Activated CD4-positive, alpha-beta memory T cell treated with anti-CD3 and anti-CD28 coated beads, Interleukin-2, amount 10 ng/mL, durations not matched to agents 7 days and 5 days (primary cell): Measurements from ENCODE around the gene NDUFB4. TPM values are rescaled to one million over a fixed set of nuclear protein-coding genes. Genes with fewer than 3 reads are reported as not detected.
A peak's percentile ranks its signal among the peaks of the same experiment; 100 is the strongest.

Experiments
- CTCF ChIA-PET: fragments of 350-600 bp; sonication (Branson Sonifier 250); formaldehyde crosslinking; loops from one replicate; lab custom pipeline; 2021; ENCODE audit warnings: antibody characterized with exemption, inconsistent platforms; lab: Charles Lee
- POLR2A ChIA-PET: fragments of 350-600 bp; sonication (Branson Sonifier 250); formaldehyde crosslinking; loops from one replicate; lab custom pipeline; 2021; ENCODE audit warnings: antibody characterized with exemption; lab: Charles Lee
- DNase-seq: peaks from one replicate; pipeline ENCODE4 v3.0.0-alpha.2; 2020
- H3K27ac Mint-ChIP-seq: one replicate; pipeline ENCODE4 v1.8.0; 2021; ENCODE audit warnings: mild to moderate bottlenecking, mixed read lengths
- H3K27me3 Mint-ChIP-seq: one replicate; pipeline ENCODE4 v1.8.0; 2021; ENCODE audit warnings: mixed read lengths
- H3K36me3 Mint-ChIP-seq: one replicate; pipeline ENCODE4 v1.8.0; 2021; ENCODE audit warnings: low read depth, mixed read lengths
- H3K4me1 Mint-ChIP-seq: one replicate; pipeline ENCODE4 v1.8.0; 2021; ENCODE audit warnings: mixed read lengths
- H3K4me3 Mint-ChIP-seq: one replicate; pipeline ENCODE4 v1.8.0; 2021; ENCODE audit warnings: mild to moderate bottlenecking, mixed read lengths
- H3K9me3 Mint-ChIP-seq: one replicate; pipeline ENCODE4 v1.8.0; 2021; ENCODE audit warnings: mixed read lengths
- total RNA-seq, 2 experiments: library from RNA; stranded (reverse); gene quantifications; one replicate each; pipeline ENCODE4 v1.2.3, GENCODE V29; 2021

NDUFB4 gene
- total RNA-seq, 2 experiments from 2014 or later, result 135 to 142 TPM

DNA sequence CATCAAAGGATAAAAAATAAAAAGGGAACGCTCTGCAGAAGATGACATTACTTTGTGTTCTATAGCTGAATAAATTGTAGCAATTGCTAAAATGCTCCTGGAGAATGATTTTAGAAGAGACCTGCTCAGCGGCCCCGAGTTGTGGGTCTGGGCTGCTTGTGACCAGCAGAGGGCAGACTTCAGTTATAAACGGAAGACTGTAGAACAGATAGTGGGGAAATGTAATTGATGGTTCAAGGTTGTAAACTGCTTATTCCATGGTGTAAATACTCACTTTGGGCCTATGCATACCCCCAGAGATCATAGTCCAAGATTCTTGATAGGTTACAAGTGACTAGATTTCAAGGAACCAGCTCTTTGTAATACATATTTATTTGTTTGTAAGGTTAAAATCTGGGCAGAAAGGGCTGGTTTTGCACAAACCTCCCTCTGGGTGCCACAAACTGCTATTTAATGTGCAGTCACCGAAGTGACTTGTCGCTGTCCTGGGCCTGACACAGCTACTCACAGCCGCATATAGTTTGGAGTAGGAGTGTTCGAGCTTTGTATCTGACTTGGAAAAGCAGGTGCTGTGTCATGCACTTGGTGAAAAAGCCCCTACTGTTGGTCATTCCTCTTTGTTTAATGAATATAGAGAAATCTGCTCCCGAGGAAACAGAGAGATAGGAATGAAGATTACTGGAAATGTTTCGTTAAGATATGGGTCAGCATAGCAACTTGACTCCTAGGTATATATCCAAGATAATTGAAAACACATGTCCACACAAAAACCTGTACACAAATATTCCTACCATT is 34.7 kb upstream of the NDUFB4 start:
- peak; percentile 72 for DNase-seq
- Mint-ChIP-seq H3K36me3 (no peaks in the 10 kb centered on the region), H3K4me3 (no peak overlapping the region), H3K27ac (no peak overlapping the region), H3K4me1 (peaks cover 13% of the 10 kb centered on the region), H3K9me3 (no peaks in the 10 kb centered on the region), H3K27me3 (peaks cover 6% of the 10 kb centered on the region)
- ChIA-PET CTCF (interaction anchor here (0.6 to 3.5 kb wide), 16 partner anchors 33 to 252 kb away, joined by 3 to 32 read pairs (median 4); partner anchors contain the start of genes GTF2E1, NDUFB4 and RABL3), POLR2A (no interaction called here)

DNA sequence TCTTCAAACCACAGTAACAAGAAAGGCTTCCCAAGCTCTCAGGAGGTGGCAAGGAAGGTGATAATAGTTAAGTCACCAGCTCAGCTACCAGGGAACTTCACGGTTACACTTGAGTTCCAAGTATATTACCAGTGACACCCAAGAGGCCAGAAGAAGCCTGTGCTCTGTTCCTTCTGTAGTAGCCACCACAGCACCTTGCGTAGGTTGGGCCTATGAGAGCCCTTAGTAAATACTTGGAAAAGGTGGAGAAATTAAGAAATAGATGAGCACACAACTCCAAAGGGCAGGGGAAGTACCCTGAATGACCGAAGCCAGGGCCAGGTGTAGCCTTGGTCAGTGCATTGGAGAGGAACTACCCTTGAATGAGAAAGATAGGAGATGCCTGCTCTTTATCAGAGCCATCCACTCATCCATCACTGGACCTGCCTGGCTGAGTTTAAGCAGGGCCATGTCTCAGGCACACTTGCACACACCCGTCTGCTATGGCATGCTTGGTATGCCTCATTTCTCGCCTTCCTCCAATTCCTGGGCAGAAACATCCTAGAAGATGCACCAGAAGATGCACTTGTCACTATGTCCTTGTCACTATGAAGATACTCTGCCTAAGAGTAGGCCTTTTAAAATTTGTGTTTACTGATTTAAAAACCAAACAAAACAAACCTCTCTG is 32.6 kb upstream of the NDUFB4 start:
- no peak for DNase-seq
- POLR2A ChIA-PET, result no interaction called here
- Mint-ChIP-seq H3K4me1 (peaks cover 8% of the 10 kb centered on the region), H3K27ac (no peak overlapping the region), H3K27me3 (peaks cover 6% of the 10 kb centered on the region), H3K4me3 (no peak overlapping the region), H3K36me3 (no peaks in the 10 kb centered on the region), H3K9me3 (no peaks in the 10 kb centered on the region)
- CTCF ChIA-PET, result interaction anchor here (1.0 to 3.5 kb wide), 2 partner anchors 32 to 231 kb away, joined by 3 to 32 read pairs; no protein-coding TSS in a partner anchor

- ChIA-PET CTCF (interaction anchor here (1.4 to 3.0 kb wide), 4 partner anchors 8 to 228 kb away, joined by 4 to 36 read pairs (median 12); partner anchors contain the start of gene NDUFB4), POLR2A (no interaction called here)
- Mint-ChIP-seq H3K27ac (no peak overlapping the region), H3K4me1 (no peaks in the 10 kb centered on the region), H3K4me3 (no peak overlapping the region), H3K27me3 (peaks cover 8% of the 10 kb centered on the region), H3K9me3 (no peaks in the 10 kb centered on the region), H3K36me3 (no peaks in the 10 kb centered on the region)
- DNase-seq, result no peak
These were observed 29.7 kb upstream of the NDUFB4 start for GRCh38 chr3:120566243-120566975.

GRCh38 chr3:120567370-120568201 is 28.6 kb upstream of the NDUFB4 start:
- ChIA-PET POLR2A (interaction anchor here (0.9 to 1.3 kb wide), 2 partner anchors 28 to 228 kb away, joined by 3 read pairs; partner anchors contain the start of gene NDUFB4), CTCF (interaction anchor here (1.2 to 3.0 kb wide), 5 partner anchors 9 to 227 kb away, joined by 3 to 36 read pairs (median 7); partner anchors contain the start of gene NDUFB4)

GRCh38 chr3:120568202-120568531 is 28.0 kb upstream of the NDUFB4 start:
- H3K36me3 Mint-ChIP-seq, result no peaks in the 10 kb centered on the region
- POLR2A ChIA-PET, result interaction anchor here (1.3 kb wide), 1 partner anchor 227 kb away, joined by 3 read pairs; no protein-coding TSS in a partner anchor
- no peaks in the 10 kb centered on the region for H3K9me3 Mint-ChIP-seq
- peaks cover 8% of the 10 kb centered on the region for H3K27me3 Mint-ChIP-seq
- no peak overlapping the region for H3K4me3 Mint-ChIP-seq
- H3K4me1 Mint-ChIP-seq, result no peaks in the 10 kb centered on the region
- CTCF ChIA-PET, result interaction anchor here (1.2 to 3.0 kb wide), 5 partner anchors 9 to 226 kb away, joined by 3 to 36 read pairs (median 7); partner anchors contain the start of gene NDUFB4
- H3K27ac Mint-ChIP-seq, result no peak overlapping the region
- DNase-seq, result no peak

More at GRCh38 chr3:120567370-120568201, 28.6 kb upstream of the NDUFB4 start:
- DNase-seq, result no peak
- no peak overlapping the region for H3K27ac Mint-ChIP-seq
- H3K27me3 Mint-ChIP-seq, result peaks cover 8% of the 10 kb centered on the region
- H3K4me3 Mint-ChIP-seq, result no peak overlapping the region
- no peaks in the 10 kb centered on the region for H3K4me1 Mint-ChIP-seq
- H3K36me3 Mint-ChIP-seq, result no peaks in the 10 kb centered on the region
- no peaks in the 10 kb centered on the region for H3K9me3 Mint-ChIP-seq

DNA sequence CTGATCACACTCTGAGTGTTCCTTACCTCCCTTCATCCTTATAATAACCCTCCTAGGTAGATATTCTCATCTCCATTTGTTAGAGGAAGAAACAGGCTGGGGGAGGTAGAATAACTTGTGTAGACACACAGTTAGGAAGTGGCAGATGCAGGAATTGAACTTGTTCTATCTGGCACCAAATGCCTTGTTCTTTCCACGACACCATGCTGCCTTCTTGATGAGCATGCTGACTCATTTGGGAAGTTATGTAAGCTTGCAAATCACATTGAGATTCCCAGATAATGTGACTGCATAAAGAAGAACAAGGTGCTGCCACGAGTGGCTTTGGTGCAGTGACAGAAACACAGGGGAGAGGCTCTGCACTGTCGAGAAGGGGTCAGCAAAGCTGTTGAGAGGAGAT is 27.5 kb upstream of the NDUFB4 start:
- no peaks in the 10 kb centered on the region for H3K36me3 Mint-ChIP-seq
- no peak overlapping the region for H3K4me3 Mint-ChIP-seq
- H3K27me3 Mint-ChIP-seq, result peaks cover 8% of the 10 kb centered on the region
- H3K27ac Mint-ChIP-seq, result no peak overlapping the region
- DNase-seq, result no peak
- no peaks in the 10 kb centered on the region for H3K9me3 Mint-ChIP-seq
- H3K4me1 Mint-ChIP-seq, result no peaks in the 10 kb centered on the region
- ChIA-PET CTCF (interaction anchor here (3.0 kb wide), 1 partner anchor 10 kb away, joined by 36 read pairs; no protein-coding TSS in a partner anchor), POLR2A (no interaction called here)

DNA sequence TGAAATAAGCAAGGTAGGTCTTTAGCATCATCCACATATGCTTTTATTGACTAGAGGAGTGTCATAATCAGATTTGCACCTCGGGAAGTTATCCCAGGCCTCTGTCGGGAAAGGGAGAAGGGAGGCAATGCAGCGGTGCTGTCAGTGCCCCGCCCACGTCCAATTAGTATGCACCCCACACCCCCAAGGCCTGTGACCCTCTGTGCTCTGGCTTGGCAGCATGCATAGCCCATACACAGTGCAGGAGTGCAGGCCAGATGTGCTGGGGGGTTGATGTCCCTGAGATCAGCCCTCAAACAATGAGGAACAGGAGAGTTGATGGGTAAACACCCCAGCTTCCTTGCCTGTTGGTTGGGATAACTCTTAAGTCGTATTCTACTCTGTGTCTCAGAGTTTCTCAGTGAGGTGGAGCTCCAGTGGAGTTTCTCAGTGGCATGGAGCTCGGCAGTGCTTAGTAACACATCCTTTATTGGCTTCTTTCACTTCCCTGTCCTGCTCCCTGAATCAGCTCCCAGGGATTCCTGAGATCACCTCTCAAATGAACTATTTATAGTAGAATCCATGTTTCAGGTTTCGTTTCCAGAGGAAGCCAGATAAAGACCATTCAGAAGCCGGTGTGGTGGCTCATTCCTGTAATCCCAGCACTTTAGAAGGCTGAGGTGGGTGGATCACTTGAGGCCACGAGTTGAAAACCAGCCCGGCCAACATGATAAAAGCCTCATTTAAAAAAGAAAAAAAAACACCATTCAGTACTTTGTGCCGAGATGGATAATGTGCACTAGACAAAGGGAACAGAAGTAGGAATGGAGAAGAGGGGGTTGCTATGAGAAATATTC is 26.7 kb upstream of the NDUFB4 start:
- Mint-ChIP-seq H3K27ac (no peak overlapping the region), H3K36me3 (no peaks in the 10 kb centered on the region), H3K4me1 (no peaks in the 10 kb centered on the region), H3K4me3 (no peak overlapping the region), H3K27me3 (peaks cover 4% of the 10 kb centered on the region), H3K9me3 (no peaks in the 10 kb centered on the region)
- CTCF ChIA-PET, result interaction anchor here (3.0 kb wide), 1 partner anchor 11 kb away, joined by 36 read pairs; no protein-coding TSS in a partner anchor
- no peak for DNase-seq
- POLR2A ChIA-PET, result no interaction called here

DNA sequence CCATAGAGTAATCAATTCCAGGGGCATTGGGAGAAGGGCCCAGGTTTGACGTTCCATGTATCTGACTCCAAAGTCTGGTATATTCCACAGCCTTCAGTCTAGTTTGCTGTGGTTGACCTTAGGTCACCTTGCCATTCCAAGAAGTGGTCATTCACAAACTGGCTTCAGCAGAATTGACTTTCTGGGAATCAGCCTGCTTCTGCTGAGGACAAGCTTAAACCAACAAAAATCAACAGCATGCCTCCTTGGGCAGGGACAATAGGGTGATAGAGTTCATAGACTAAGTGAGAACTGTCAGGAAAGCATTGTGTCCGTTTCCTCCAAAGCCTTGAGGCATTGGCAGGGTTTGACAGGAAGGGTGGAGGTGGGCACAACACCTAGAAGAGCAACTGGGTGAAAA is 24.1 kb upstream of the NDUFB4 start:
- Mint-ChIP-seq H3K4me1 (no peaks in the 10 kb centered on the region), H3K27me3 (peaks cover 2% of the 10 kb centered on the region), H3K4me3 (no peak overlapping the region), H3K36me3 (no peaks in the 10 kb centered on the region), H3K9me3 (no peaks in the 10 kb centered on the region), H3K27ac (no peak overlapping the region)
- POLR2A ChIA-PET, result no interaction called here
- no peak for DNase-seq
- CTCF ChIA-PET, result no interaction called here

DNA sequence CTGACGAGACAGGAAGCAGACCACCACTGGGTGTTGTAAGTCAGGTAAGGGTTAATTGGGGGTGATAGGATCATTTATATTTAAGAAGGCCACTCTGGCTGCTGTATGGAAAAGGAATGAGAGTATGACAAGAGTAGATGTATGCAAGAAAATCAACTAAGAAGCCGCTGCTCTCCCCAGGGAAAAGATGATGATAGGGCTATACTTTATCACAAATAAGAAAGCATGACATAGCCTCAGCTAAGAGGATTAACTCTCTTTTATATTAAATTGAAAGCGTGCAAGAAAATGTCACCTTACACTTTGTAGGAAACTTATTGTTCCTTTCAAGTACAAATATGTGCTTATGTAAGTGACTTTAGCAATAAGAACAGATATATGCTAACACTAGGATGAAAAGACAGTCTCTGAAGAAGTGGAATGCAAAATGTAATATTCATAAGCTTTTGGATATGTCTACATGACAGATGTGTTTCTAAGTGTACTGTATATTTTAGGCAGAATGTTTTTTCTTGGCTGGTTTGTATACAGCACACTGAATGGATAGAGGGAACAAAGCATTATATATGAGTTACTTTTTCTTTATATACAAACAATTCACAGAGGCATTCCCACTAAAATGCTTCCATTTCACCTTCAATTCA is 8.7 kb upstream of the NDUFB4 start:
- peaks cover 12% of the 10 kb centered on the region for H3K27me3 Mint-ChIP-seq
- ChIA-PET CTCF (no interaction called here), POLR2A (no interaction called here)
- no peaks in the 10 kb centered on the region for H3K36me3 Mint-ChIP-seq
- peaks cover 1% of the 10 kb centered on the region for H3K9me3 Mint-ChIP-seq
- H3K4me3 Mint-ChIP-seq, result no peak overlapping the region
- H3K27ac Mint-ChIP-seq, result no peak overlapping the region
- no peaks in the 10 kb centered on the region for H3K4me1 Mint-ChIP-seq
- DNase-seq, result no peak

GRCh38 chr3:120595788-120596115 is 384 bp upstream of the NDUFB4 start:
- Mint-ChIP-seq H3K36me3 (peaks cover 3% of the 10 kb centered on the region), H3K27me3 (peaks cover 6% of the 10 kb centered on the region), H3K27ac (peak overlapping the region; percentile 89), H3K4me3 (peak overlapping the region; percentile 88), H3K4me1 (peaks cover 9% of the 10 kb centered on the region), H3K9me3 (no peaks in the 10 kb centered on the region)
- no peak for DNase-seq
- ChIA-PET POLR2A (interaction anchor here (0.6 to 3.8 kb wide), 19 partner anchors 8 to 502 kb away, joined by 3 to 69 read pairs (median 4); partner anchors contain the start of genes GTF2E1, LRRC58 and RABL3), CTCF (interaction anchor here (0.8 to 3.6 kb wide), 11 partner anchors 8 to 246 kb away, joined by 3 to 32 read pairs (median 5); partner anchors contain the start of genes GTF2E1 and RABL3)

DNA sequence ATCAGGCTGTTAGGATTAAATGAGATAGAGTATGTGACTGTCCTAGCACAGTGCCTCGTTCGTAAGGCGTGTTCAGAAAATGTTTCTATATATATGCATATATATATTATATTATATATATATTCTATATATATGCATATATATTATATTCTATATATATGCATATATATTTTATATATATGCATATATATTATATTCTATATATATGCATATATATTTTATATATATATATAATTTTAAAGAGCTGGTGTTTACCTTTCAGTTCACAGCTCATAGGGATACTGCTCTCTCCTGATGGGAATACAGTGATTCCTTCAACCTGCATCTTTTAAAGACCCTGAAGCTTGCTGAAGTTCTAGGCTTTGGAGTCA is 702 bp downstream of the NDUFB4 start:
- POLR2A ChIA-PET, result interaction anchor here (0.8 to 3.8 kb wide), 12 partner anchors 31 to 1099 kb away, joined by 3 to 69 read pairs (median 6); partner anchors contain the start of genes GTF2E1, LRRC58, RABL3 and TIMMDC1
- CTCF ChIA-PET, result interaction anchor here (0.7 to 3.6 kb wide), 4 partner anchors 36 to 197 kb away, joined by 3 to 32 read pairs (median 16); partner anchors contain the start of genes GTF2E1 and RABL3
- H3K4me1 Mint-ChIP-seq, result peaks cover 9% of the 10 kb centered on the region

More for the DNA sequence above, 702 bp downstream of the NDUFB4 start:
- Mint-ChIP-seq H3K27ac (peak overlapping the region; percentile 89), H3K9me3 (no peaks in the 10 kb centered on the region), H3K27me3 (peaks cover 6% of the 10 kb centered on the region), H3K4me3 (peak overlapping the region; percentile 88), H3K36me3 (peaks cover 14% of the 10 kb centered on the region)
- no peak for DNase-seq
